ENCODE results near the gene SLC9A9.

DNA sequence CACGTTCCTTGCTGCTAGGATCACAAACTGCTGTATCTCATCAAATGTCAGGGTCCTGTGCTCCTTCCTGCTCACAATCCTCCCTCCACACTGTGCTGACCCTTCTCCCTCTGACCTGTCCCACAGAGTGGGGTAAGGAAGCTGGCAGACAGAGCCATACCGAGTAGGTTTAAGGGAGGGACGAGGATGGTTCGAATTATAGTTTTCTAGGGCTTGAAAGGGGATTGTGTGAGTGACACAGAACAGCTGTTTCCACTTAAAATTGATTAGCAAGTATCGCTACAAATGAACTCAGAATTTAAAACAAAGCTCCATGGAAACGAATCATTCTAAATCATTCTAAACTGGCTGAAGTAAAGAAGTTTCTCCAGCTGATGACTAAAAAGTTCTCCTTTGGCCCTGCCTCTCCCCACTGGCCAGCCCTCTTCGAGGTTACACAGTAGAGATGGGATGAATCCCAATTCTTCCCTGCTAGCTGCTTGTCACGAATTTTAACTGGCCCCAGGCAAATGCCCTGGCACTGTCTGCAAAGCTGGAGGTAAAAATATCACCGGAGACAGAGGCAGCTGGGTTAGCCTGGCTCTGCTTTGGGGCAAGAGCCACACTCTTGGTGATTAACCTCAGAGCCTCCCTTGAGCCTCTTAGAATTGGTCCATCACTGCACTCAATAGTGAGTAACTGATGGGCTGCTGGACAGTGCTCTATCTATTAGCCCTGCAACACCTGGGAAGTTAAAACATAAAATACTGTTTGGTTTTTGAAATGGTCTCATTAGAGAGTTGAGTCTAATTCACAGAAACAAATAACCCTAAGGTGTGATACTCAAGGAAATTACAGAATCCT is 533.8 kb downstream of the SLC9A9 start:
- TF ChIP-seq, protein P1, sequence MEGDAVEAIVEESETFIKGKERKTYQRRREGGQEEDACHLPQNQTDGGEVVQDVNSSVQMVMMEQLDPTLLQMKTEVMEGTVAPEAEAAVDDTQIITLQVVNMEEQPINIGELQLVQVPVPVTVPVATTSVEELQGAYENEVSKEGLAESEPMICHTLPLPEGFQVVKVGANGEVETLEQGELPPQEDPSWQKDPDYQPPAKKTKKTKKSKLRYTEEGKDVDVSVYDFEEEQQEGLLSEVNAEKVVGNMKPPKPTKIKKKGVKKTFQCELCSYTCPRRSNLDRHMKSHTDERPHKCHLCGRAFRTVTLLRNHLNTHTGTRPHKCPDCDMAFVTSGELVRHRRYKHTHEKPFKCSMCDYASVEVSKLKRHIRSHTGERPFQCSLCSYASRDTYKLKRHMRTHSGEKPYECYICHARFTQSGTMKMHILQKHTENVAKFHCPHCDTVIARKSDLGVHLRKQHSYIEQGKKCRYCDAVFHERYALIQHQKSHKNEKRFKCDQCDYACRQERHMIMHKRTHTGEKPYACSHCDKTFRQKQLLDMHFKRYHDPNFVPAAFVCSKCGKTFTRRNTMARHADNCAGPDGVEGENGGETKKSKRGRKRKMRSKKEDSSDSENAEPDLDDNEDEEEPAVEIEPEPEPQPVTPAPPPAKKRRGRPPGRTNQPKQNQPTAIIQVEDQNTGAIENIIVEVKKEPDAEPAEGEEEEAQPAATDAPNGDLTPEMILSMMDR (IDR thresholded peaks at IDR 0.05): no peak
- TF ChIP-seq EP300 (IDR thresholded peaks at IDR 0.05): no peak
- no peak for TF ChIP-seq POLR2A (IDR thresholded peaks at IDR 0.05)
- no peak for TF ChIP-seq POLR2AphosphoS5 (IDR thresholded peaks at IDR 0.05)

Measured in gastroesophageal sphincter (tissue), 3 donors.